CD14-positive monocyte (primary cell): Measurements from ENCODE around the gene SGK1. TPM values are rescaled to one million over a fixed set of nuclear protein-coding genes. Genes with fewer than 3 reads are reported as not detected.

Experiments
- DNase-seq, 3 donors: peaks; one replicate each; pipeline ENCODE4 v3.0.0-alpha.2; 2011 to 2022
- H2AFZ ChIP-seq: 2 replicates; pipeline ENCODE4 v1.6.0; 2012; ENCODE audit warnings: mild to moderate bottlenecking, low read depth, low read length, inconsistent platforms; ENCODE audit not compliant: insufficient read depth, poor library complexity, severe bottlenecking
- H3K27ac ChIP-seq, 2 donors: 1 replicate in 1 of 2; 2 replicates in 1 of 2; pipeline ENCODE4 v1.5.1; 2012 to 2013; ENCODE audit warnings: low read length in 2 of 2, control low read depth in 1 of 2, inconsistent platforms in 1 of 2, low read depth in 1 of 2, mild to moderate bottlenecking in 1 of 2
- H3K27me3 ChIP-seq, 2 donors: one replicate each; pipeline versions ENCODE4 v1.6.0 to v1.6.1; 2011 to 2013; ENCODE audit warnings: low read length in 2 of 2; ENCODE audit not compliant: control insufficient read depth in 2 of 2, insufficient read depth in 2 of 2
- H3K36me3 ChIP-seq, 2 donors: replicated peaks in 1 of 2; 1 replicate in 1 of 2; 2 replicates in 1 of 2; pipeline versions ENCODE4 v1.5.1 to v1.6.1; 2012 to 2013; ENCODE audit warnings: low read length in 2 of 2, control low read depth in 1 of 2, inconsistent platforms in 1 of 2, mild to moderate bottlenecking in 1 of 2; ENCODE audit not compliant: insufficient read depth in 2 of 2, control insufficient read depth in 1 of 2
- H3K4me1 ChIP-seq, 2 donors: 1 replicate in 1 of 2; 2 replicates in 1 of 2; pipeline versions ENCODE4 v1.5.1 to v1.6.1; 2012 to 2013; ENCODE audit warnings: low read length in 2 of 2, control low read depth in 1 of 2, inconsistent platforms in 1 of 2, mild to moderate bottlenecking in 1 of 2, moderate library complexity in 1 of 2; ENCODE audit not compliant: insufficient read depth in 2 of 2, control insufficient read depth in 1 of 2
- H3K4me2 ChIP-seq: replicated peaks from 2 replicates; pipeline ENCODE3; 2012; ENCODE audit warnings: low read length, moderate library complexity, mild to moderate bottlenecking; ENCODE audit not compliant: poor library complexity, severe bottlenecking; ENCODE audit errors: extremely low read depth
- H3K4me3 ChIP-seq, 3 experiments: fragments of 200-600 bp in 1 of 3; sonication (generic) in 1 of 3; replicated peaks in 1 of 3; 1 replicate in 2 of 3; 2 replicates in 1 of 3; pipeline ENCODE4 v1.5.1; 2011 to 2013; ENCODE audit warnings: low read length in 3 of 3, mild to moderate bottlenecking in 3 of 3, control low read depth in 2 of 3, low read depth in 2 of 3, inconsistent platforms in 1 of 3, moderate library complexity in 1 of 3
- H3K79me2 ChIP-seq: 2 replicates; pipeline ENCODE4 v1.6.0; 2012; ENCODE audit warnings: mild to moderate bottlenecking, control low read depth, inconsistent platforms, low read length, moderate library complexity; ENCODE audit not compliant: insufficient read depth
- H3K9ac ChIP-seq: 2 replicates; pipeline ENCODE4 v1.6.0; 2017; ENCODE audit warnings: low read length, mild to moderate bottlenecking; ENCODE audit not compliant: insufficient read depth, poor library complexity, severe bottlenecking
- H3K9me3 ChIP-seq, 2 donors: replicated peaks in 1 of 2; 1 replicate in 1 of 2; 2 replicates in 1 of 2; pipeline versions ENCODE4 v1.5.1 to v1.6.1; 2012 to 2013; ENCODE audit warnings: low read length in 2 of 2, control low read depth in 1 of 2; ENCODE audit not compliant: control insufficient read depth in 1 of 2, insufficient read depth in 1 of 2
- H4K20me1 ChIP-seq: 2 replicates; pipeline ENCODE4 v1.6.0; 2012; ENCODE audit warnings: mild to moderate bottlenecking, low read length, control low read depth, moderate library complexity; ENCODE audit not compliant: insufficient read depth
- H3K27ac Mint-ChIP-seq, 7 donors: one replicate each; pipeline ENCODE4 v1.8.0; 2020; ENCODE audit warnings: mild to moderate bottlenecking in 7 of 7, mixed read lengths in 7 of 7, moderate library complexity in 6 of 7, inconsistent platforms in 2 of 7
- H3K27me3 Mint-ChIP-seq, 3 donors: one replicate each; pipeline ENCODE4 v1.8.0; 2021 to 2022; ENCODE audit warnings: low read depth in 3 of 3, mild to moderate bottlenecking in 3 of 3, mixed read lengths in 3 of 3, moderate library complexity in 3 of 3, inconsistent platforms in 1 of 3
- H3K36me3 Mint-ChIP-seq, 2 donors: one replicate each; pipeline ENCODE4 v1.8.0; 2020; ENCODE audit warnings: mixed read lengths in 2 of 2, inconsistent platforms in 1 of 2, mild to moderate bottlenecking in 1 of 2
- H3K4me1 Mint-ChIP-seq: one replicate; pipeline ENCODE4 v1.8.0; 2020; ENCODE audit warnings: mild to moderate bottlenecking, mixed read lengths
- H3K4me3 Mint-ChIP-seq, 2 donors: one replicate each; pipeline ENCODE4 v1.8.0; 2020; ENCODE audit warnings: mild to moderate bottlenecking in 2 of 2, mixed read lengths in 2 of 2, moderate library complexity in 1 of 2
- H3K9me3 Mint-ChIP-seq, 7 donors: one replicate each; pipeline ENCODE4 v1.8.0; 2020 to 2022; ENCODE audit warnings: mixed read lengths in 7 of 7, mild to moderate bottlenecking in 6 of 7, moderate library complexity in 6 of 7, inconsistent platforms in 2 of 7
- WGBS: methylation state at CpG from one replicate; pipeline ENCODE4 v1.1.5; 2013; ENCODE audit warnings: missing lambda C conversion rate; ENCODE audit not compliant: insufficient coverage; 5-methylcytosine and 5-hydroxymethylcytosine counted together
- intact Hi-C, 2 donors: fragments of 100-400 bp; cut with micrococcal nuclease; formaldehyde crosslinking; loops; one replicate each; pipeline versions ENCODE4 v1.15.0 to v1.15.1; 2023
- polyA plus RNA-seq, 3 donors: library from polyadenylated mRNA; depleted of rRNA in 1 of 3; unstranded in 2 of 3; stranded (reverse) in 1 of 3; fragments of 300-500 nt in 2 of 3; fragments of >200 nt in 1 of 3; fragmentation: Illumina TruSeq in 2 of 3; gene quantifications; 1 replicate in 2 of 3; 2 replicates in 1 of 3; pipeline ENCODE4 v1.2.3, GENCODE V29; 2012 to 2021
- TF ChIP-seq, protein P1 (sequence below): fragments of 200-600 bp; IDR thresholded peaks from one replicate; pipeline ENCODE4 v1.8.0; 2022; ENCODE audit warnings: antibody characterized with exemption, mild to moderate bottlenecking

SGK1 gene
- polyA plus RNA-seq, 3 donors: 373 to 419 (median 407) TPM

GRCh38 chr6:134308800-134309199 lies 9.1 kb downstream of the SGK1 start:
- WGBS: 95% methylated on average over 4 of the region's 9 CpGs
- TF ChIP-seq, protein P1, sequence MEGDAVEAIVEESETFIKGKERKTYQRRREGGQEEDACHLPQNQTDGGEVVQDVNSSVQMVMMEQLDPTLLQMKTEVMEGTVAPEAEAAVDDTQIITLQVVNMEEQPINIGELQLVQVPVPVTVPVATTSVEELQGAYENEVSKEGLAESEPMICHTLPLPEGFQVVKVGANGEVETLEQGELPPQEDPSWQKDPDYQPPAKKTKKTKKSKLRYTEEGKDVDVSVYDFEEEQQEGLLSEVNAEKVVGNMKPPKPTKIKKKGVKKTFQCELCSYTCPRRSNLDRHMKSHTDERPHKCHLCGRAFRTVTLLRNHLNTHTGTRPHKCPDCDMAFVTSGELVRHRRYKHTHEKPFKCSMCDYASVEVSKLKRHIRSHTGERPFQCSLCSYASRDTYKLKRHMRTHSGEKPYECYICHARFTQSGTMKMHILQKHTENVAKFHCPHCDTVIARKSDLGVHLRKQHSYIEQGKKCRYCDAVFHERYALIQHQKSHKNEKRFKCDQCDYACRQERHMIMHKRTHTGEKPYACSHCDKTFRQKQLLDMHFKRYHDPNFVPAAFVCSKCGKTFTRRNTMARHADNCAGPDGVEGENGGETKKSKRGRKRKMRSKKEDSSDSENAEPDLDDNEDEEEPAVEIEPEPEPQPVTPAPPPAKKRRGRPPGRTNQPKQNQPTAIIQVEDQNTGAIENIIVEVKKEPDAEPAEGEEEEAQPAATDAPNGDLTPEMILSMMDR: no peak
- Histone ChIP-seq H3K4me1 (no peaks in the 10 kb centered on the region), H3K4me2 (no peak overlapping the region), H3K79me2 (no peaks in the 10 kb centered on the region), H3K36me3 (no peaks in the 10 kb centered on the region), H3K27ac (no peak overlapping the region), H3K27me3 (no peaks in the 10 kb centered on the region), H4K20me1 (no peaks in the 10 kb centered on the region), H3K9ac (no peak overlapping the region), H3K4me3 (no peak overlapping the region), H3K9me3 (no peaks in the 10 kb centered on the region), H2AFZ (no peak overlapping the region)
- H3K4me3 Mint-ChIP-seq: no peak overlapping the region
- DNase-seq: no peak
- no peaks in the 10 kb centered on the region for H3K9me3 Mint-ChIP-seq
- H3K27me3 Mint-ChIP-seq: peaks cover 6 to 12% (median 8%) of the 10 kb centered on the region in 3 donors
- no peaks in the 10 kb centered on the region for H3K36me3 Mint-ChIP-seq
- H3K27ac Mint-ChIP-seq: peak overlapping the region in 1 of 7 donors; percentile 18
- H3K4me1 Mint-ChIP-seq: peaks cover 4% of the 10 kb centered on the region
- intact Hi-C loops: no loop called here

GRCh38 chr6:134307870-134308269 lies 10.0 kb downstream of the SGK1 start:
- H3K27me3 Mint-ChIP-seq: peaks cover 0 to 8% (median 6%) of the 10 kb centered on the region in 3 donors
- no peak for DNase-seq
- H3K27ac Mint-ChIP-seq: no peak overlapping the region
- TF ChIP-seq, protein P1: no peak
- Histone ChIP-seq H3K27ac (no peak overlapping the region), H4K20me1 (no peaks in the 10 kb centered on the region), H3K4me3 (no peak overlapping the region), H3K9ac (no peak overlapping the region), H3K27me3 (no peaks in the 10 kb centered on the region), H3K36me3 (no peaks in the 10 kb centered on the region), H3K79me2 (no peaks in the 10 kb centered on the region), H3K4me2 (no peak overlapping the region), H2AFZ (no peak overlapping the region), H3K4me1 (no peaks in the 10 kb centered on the region), H3K9me3 (no peaks in the 10 kb centered on the region)
- H3K4me1 Mint-ChIP-seq: peaks cover 4% of the 10 kb centered on the region
- no peaks in the 10 kb centered on the region for H3K9me3 Mint-ChIP-seq
- no CpG with 5 or more reads among the region's 5 CpGs for WGBS
- H3K4me3 Mint-ChIP-seq: no peak overlapping the region
- intact Hi-C loops: no loop called here
- H3K36me3 Mint-ChIP-seq: no peaks in the 10 kb centered on the region
